ENCODE results near the gene CDK2.

DNA sequence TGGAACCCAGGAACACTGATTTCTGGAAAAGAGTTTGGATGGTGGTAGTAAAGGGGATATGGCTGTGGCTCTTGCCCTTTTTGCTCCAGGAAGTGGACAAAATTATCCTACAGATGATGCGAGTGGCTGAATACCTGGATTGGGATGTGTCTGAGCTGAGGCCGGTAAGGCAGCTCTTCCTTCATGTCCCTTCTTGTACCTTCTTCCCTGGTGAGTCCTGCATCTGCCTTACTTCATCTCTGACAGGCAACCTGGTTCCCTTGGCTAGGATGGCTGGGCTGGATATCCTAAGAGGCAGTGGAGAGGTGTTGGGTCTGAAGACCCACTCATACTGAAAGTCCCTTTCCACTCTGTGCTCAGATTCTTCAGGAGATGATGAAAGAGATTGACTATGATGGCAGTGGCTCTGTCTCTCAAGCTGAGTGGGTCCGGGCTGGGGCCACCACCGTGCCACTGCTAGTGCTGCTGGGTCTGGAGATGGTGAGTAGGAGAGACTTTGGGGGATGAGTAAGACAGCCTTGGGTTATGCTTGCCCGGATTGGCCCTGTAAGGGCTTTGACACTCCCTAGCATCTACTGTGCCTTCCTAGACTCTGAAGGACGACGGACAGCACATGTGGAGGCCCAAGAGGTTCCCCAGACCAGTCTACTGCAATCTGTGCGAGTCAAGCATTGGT lies 27.7 kb upstream of the CDK2 start:
- no peak for TF ChIP-seq RAD21 (IDR thresholded peaks at IDR 0.05; ENCODE audit: low read depth)
- no peak for TF ChIP-seq YY1 (IDR thresholded peaks at IDR 0.05; ENCODE audit: low read depth)
- no peak for TF ChIP-seq EGR1 (IDR thresholded peaks at IDR 0.05)
- TF ChIP-seq TAF1 (IDR thresholded peaks at IDR 0.05; ENCODE audit: low read depth) = no peak
- no peak for TF ChIP-seq CEBPB (IDR thresholded peaks at IDR 0.05)
